Stimulated activated CD8-positive, alpha-beta memory T cell treated with anti-CD3 and anti-CD28 coated beads, Interleukin-7, amount 100 ng/mL, for 4 hours (primary cell): ENCODE data around the gene PBX1.

Experiments used
- DNase-seq, 2 donors: peaks; one replicate each; pipeline ENCODE4 v3.0.0-alpha.2; 2020; ENCODE audit warnings: low read depth in 2 of 2

PBX1 gene

DNA sequence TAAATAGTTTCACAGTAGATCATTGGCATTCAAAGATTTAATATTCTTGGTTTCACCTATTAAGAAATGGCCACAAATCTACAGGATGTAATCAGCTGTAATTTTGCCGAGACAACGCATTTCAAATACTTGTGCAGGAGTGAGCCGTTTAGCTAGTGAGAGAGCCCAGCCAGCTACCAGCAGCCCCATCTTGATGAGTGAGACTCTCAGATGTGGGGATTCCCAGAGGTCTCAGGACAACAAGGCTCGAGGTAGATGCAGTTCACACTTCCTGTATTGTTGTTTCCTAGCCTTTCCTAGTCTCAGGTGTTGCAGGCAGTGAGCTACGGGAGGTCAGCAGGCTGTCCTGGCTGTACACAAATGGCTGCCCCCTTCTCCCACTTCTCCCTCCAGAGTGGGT lies 108.6 kb downstream of the PBX1 start:
- DNase-seq = no peak

GRCh38 chr1:164668491-164669400 lies 109.8 kb downstream of the PBX1 start:
- no peak for DNase-seq

- no peak for DNase-seq
Observed at GRCh38 chr1:164670026-164670425, 111.0 kb downstream of the PBX1 start.

DNA sequence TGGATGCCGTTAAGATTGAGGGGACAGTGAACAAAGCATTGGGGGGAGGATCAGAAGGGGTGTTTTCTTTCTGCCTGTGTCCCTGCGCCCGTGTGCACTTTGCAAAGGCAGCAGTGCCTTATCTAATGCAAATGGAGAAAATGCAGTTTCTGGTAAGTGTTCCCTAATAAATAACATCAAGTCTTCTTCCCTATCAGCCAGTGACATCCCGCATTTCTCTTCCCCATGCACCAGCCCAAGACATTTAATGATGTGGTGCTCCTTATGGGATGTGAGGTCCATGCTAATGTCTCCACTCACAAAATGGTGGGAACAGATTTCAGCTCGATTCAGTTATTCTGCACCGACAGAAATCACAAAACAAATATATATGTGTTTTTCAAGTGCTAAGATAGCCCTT lies 111.8 kb downstream of the PBX1 start:
- no peak for DNase-seq

DNA sequence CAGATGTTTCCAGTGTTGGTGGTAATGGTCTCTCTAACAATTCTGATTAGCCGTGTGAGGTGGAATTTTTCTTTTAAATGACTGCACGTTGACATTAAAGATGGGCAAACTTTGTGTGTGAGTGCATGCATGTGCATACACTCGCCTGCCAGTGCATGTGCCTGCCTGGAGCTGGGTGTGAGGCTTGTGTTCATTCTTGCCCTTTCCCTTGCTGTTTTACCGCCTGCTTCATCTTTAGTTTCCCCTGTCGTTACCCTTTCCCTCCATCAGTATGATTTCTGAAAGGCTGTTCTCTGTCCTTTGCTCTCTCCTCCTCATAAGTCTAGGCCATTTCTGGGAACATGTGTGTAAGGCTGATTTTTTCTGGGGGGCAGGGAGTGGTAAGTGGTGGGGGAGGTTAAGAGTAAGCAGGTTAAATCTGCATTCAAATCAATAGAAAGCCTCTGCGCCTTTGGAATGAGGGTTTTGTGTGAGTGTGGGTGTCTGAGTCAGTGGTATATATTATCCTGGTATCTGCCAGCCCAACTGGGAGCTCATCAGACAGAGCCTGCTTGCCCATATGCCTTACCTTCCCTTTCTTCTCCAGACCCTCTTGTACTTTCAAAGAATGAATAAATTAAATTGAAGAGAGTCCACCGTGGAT lies 112.5 kb downstream of the PBX1 start:
- DNase-seq = no peak

- DNase-seq = no peak
Observed at GRCh38 chr1:164671966-164672571, 113.1 kb downstream of the PBX1 start.

GRCh38 chr1:164672588-164672987 lies 113.6 kb downstream of the PBX1 start:
- no peak for DNase-seq

DNA sequence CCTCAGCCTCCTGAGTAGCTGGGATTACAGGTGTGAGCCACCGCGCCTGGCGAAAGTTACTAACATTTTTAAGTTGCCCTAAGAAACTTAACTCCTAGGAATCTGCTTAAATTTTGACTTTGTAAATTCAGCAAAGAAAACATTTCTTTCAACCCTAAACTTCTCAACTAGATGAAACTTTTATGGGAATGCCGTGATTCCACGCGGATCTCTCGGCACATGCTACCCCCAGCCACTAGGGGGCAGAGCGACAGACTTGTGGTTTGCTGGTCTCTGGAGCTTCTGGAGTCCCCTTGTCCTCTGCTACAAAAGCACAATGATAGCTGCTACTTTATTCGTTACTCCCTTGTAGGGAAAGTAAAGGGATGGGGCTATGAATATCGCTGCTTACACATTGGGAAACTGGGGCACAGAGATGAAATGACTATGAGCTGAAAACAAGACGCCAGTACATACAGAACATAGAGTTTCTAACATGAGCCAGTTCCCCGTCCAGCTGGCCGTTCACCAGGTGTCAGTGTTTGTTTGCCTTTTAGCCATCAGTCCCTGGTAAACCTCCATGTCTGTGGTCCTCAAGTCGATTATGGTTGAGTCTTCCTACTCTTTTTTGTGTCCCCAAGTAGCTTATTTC lies 114.7 kb downstream of the PBX1 start:
- no peak for DNase-seq

GRCh38 chr1:164675342-164675904 lies 116.4 kb downstream of the PBX1 start:
- DNase-seq = no peak

- DNase-seq = no peak
Observed at GRCh38 chr1:164678136-164678700, 119.2 kb downstream of the PBX1 start.

DNA sequence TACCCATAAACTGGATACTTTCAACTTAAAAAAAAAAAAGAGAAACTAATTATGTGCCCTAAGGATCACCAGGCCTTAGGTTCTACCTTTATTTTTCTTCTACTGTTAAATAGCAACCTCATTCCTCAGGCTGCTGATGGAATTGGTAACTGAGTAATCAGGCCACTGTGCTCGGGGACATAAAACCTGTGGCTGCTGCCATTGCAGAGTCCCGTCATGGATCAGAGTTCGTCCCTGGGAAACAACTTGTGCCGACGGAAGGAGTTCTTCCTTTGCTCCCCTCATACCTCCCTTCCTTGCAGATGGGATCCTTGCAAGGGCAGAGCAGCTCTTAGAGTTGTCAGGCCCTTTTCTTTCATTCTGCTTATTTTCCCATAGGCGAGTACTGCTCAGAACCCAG lies 123.6 kb downstream of the PBX1 start:
- no peak for DNase-seq

GRCh38 chr1:164683235-164683634 lies 124.3 kb downstream of the PBX1 start:
- DNase-seq = no peak

DNA sequence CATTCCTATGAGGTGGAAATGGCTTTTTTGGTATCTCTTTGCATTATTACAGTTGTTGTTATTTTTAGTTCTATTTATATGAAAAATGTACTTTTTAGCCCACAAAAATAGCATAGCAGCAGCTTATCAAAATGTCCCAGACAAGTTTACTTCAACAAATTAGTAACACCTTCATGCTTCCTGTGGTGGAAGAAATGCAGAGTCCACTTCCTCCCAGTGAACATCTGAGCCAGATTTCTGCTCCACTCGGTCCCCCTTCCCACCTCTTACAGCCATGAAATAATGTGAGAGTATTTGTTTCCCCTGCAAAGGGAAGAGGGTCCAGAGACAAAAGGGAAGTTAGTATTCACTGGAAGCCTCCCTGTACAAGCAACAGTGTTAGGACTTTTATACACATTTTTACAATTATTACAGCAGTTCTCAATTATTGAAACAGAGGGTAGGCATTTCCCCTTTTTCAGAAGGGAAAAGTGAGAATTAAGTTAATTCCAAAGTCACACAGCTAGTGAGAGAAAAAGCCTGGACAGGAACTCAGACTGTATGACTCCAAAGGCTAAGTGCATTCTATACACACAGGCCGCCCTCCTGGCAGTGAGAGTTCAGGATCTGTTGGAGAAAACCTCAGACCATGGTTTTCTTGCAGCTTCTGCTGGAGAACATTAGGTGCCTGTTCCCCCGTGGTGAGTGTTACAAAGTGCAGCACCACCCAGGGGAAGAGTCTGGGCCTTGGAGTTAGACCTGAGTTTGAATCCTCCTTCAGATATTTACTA lies 126.5 kb downstream of the PBX1 start:
- DNase-seq = no peak

DNA sequence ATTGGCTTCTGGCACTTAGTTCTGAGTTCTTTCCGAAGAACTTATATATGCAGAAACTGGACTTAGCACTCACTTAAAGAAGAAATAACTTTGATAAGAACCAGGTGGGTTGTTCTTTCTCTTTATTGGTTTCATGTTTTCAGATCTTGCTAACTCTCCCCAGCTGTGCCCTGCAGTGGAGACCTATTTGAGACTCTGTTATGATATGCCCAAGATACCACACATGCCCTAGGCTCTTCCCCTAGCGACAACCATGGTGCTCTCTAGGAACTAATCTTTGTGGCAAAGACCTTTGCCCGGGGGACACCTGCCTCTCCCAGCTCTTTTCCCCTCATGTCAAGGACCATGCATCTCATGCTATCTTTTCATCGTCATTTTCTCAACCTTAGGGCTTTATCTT lies 128.8 kb downstream of the PBX1 start:
- DNase-seq = no peak

- DNase-seq = no peak
Observed at GRCh38 chr1:164688791-164689190, 129.8 kb downstream of the PBX1 start.

DNA sequence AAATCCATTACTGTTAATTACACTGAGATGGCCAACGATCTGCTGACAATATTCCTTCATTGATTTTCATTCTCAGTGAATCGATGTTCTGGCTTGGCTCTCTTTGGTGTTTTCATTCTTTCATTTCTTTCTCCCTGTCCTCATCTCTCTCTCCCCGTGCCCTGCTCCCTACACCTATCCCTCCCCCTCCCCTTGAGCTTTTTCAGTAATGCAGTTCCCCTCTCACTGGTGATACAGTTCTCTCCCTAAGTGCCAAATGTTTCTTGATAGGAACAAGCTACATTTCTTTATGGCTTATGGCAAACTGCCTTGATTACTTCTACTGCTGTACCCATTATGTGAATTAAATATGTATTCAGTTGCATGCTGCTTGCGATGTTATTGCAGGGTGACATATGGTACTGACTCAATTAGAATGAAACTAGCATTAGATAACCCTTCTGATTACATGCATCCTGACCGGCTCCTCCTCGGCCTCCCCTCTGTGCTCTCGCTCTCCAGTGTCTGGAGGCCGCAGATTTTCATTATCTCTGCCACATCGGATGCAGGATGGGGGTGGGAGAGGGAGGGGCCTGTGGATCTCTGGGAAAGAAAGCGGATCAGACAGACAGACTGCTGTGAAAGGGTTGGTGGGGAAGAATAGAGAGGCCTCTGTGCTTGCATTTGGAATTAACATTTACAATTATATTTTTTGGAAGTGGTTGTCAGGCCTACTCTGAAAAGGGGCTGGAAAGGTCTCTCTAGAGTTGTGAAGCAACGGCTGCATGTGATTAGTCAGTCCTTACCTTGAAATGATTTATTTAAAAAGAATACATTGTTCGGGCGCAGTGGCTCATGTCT lies 130.9 kb downstream of the PBX1 start:
- no peak for DNase-seq

DNA sequence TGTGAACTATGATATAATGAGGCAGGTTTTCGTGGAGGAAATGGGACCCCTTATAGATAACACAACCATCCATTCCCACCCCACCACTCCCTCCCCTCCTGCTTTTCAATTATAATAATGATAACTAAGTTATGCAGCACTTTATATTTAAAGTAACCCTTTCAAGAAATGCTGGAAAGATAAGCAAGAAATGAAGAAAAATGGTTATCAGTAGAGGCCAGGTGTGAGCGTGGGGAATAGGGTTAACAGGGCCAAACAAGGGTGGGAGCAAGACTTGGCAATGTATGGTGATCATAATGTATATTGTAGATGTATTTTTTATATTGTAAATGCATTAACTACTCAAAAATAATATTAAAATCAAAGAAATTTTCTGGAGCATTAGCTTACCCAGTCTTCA lies 133.4 kb downstream of the PBX1 start:
- no peak for DNase-seq

DNA sequence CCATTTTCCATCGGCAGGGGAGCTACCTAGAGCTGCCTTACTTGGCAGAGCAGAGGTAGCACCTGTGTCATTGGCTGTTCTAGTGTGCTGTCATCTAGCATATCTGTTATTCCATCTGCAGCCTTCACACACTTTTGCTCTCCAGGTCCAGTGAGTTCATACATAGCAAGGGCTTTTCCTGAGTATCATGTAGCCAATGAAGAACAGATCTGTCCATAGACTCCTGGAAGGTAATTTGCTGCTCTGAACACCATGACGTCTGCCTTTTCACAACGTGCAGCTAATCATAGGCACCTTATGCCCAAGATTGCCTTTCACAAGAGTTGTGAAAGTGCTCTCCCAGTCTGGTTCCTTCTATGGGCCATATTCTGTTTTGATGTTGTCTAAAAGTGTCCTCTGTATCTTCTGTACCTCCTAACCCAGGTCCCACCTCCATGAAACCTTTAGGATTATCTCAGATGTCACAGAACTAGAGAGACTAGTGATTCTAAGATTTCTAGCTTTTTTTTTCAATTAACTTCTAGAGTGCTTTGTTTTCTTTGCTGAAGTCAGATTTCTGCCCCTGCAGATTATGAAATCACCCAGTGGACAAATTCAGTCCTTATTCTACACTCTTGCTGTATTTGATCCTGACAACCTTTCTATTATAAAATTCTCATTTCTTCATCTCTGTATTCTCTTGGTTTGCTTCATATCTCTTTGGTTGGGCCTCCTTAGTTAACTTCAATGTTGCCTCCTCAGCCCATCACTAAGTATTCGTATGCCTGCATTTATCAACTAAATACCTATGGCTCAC lies 134.8 kb downstream of the PBX1 start:
- no peak for DNase-seq

DNA sequence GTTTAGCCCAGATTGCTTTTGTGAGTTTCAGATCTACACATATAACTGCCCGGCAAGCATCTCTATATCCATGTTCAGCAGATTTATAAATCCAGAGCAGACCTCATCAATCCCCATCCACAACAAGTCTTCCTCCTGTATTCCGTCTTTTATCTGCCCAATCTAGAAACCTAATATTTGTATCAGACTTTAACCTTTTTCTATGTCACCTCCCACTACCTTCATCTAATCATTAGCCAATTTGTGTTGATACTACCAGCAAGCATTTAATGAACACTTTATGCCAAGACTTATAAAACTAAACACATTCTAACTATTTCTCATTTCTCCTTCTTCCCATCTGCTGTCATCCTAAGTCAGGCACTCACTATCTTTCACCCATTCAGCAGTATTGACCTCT lies 135.5 kb downstream of the PBX1 start:
- DNase-seq = no peak
